Endothelial cell of umbilical vein (primary cell): ENCODE results near the gene INPP5B.

ENCODE experiments used
- CTCF ChIP-seq, 2 donors: IDR thresholded peaks; 1 replicate in 1 of 2; 2 replicates in 1 of 2; pipeline ENCODE4 v1.5.1; 2011; ENCODE audit warnings: low read length in 2 of 2, mild to moderate bottlenecking in 2 of 2, moderate library complexity in 2 of 2, control low read depth in 1 of 2, inconsistent platforms in 1 of 2, low read depth in 1 of 2; ENCODE audit not compliant: insufficient read depth in 1 of 2; ENCODE audit errors: extremely low read depth in 1 of 2
- EZH2 ChIP-seq: IDR thresholded peaks from 2 replicates; pipeline ENCODE4 v1.6.1; 2012; ENCODE audit warnings: borderline replicate concordance, low read depth, mild to moderate bottlenecking, moderate library complexity, low read length, inconsistent platforms; ENCODE audit not compliant: severe bottlenecking
- GATA2 ChIP-seq: IDR thresholded peaks from 2 replicates; pipeline ENCODE4 v1.7.0; 2011; ENCODE audit warnings: low read depth, mild to moderate bottlenecking, moderate library complexity, mixed read lengths, low read length; ENCODE audit not compliant: insufficient read length, insufficient read depth
- POLR2A ChIP-seq: IDR thresholded peaks from 2 replicates; pipeline ENCODE4 v1.6.1; 2012; ENCODE audit warnings: low read depth, mild to moderate bottlenecking, control low read depth, low read length
- POLR2AphosphoS5 ChIP-seq: IDR thresholded peaks from 2 replicates; pipeline ENCODE4 v1.6.1; 2012; ENCODE audit warnings: low read depth, mild to moderate bottlenecking, control low read depth, low read length, moderate library complexity; ENCODE audit not compliant: insufficient read depth
- TF ChIP-seq, protein P1 (sequence below): IDR thresholded peaks from 2 replicates; pipeline ENCODE4 v1.6.1; 2011; ENCODE audit not compliant: insufficient read depth, insufficient read length

DNA sequence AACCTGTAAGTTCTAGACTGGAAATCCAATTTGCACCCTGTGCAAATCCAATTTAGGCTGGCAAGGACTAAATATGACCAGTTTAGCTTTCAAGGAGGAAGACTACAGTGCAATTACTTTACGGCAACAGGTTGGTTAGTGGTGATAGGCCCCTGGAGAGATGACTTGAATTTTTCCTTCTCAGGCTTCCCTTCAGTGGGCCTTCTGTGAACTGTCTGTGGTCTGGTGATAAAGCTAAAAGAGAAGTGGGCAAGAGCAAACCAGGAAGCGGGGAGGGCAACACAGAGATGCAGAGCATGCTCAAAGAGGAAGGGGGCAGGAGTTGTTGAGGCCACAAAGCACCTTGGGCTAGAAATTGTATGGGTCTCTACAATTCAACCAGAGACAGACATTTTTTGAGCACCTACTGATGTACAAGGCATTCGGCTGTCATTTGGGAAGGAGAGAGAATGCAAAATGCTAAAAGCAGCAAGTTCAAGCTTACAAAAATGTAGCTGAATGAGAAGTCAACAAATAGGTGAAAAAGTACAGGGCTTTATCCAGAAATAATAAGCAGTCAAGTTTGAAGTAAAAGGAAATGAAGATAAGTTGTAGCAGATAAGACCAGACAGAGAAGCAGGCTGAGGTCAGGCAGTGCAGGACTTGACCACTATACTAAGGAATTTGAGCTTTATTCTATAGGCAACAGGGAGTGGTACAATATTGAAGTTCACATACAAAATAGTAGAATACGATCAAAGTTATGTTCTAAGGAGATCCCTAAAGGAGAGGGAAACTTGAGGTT lies 23.9 kb downstream of the INPP5B start:
- no peak for TF ChIP-seq EZH2
- TF ChIP-seq CTCF (IDR thresholded peaks at IDR 0.05; ENCODE audit: extremely low read depth in 1 of 2, insufficient read depth in 1 of 2, low read depth in 1 of 2, low read length in 2 of 2): no peak
- no peak for TF ChIP-seq GATA2
- no peak for TF ChIP-seq POLR2AphosphoS5
- no peak for TF ChIP-seq POLR2A
- TF ChIP-seq, protein P1, sequence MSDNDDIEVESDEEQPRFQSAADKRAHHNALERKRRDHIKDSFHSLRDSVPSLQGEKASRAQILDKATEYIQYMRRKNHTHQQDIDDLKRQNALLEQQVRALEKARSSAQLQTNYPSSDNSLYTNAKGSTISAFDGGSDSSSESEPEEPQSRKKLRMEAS: no peak
